Measurements from ENCODE around the gene RBBP8. TPM values are rescaled to one million over a fixed set of nuclear protein-coding genes. Genes with fewer than 3 reads are reported as not detected.

Gene RBBP8
- total RNA-seq, 6 experiments from 2014 or later = 13.9 to 27.0 (median 25.2) TPM

GRCh38 chr18:22961156-22961555 lies 28.0 kb downstream of the RBBP8 start:
- H3K27me3 Mint-ChIP-seq (ENCODE audit: insufficient read depth) = no peaks in the 10 kb centered on the region
- H3K27ac Mint-ChIP-seq = no peak overlapping the region
- no peaks in the 10 kb centered on the region for H3K36me3 Mint-ChIP-seq (ENCODE audit: low read depth)
- DNase-seq = no peak
- TF ChIP-seq CTCF (IDR thresholded peaks at IDR 0.05) = no peak
- H3K4me3 Mint-ChIP-seq = no peak overlapping the region
- no peaks in the 10 kb centered on the region for H3K9me3 Mint-ChIP-seq
- peaks cover 19% of the 10 kb centered on the region for H3K4me1 Mint-ChIP-seq (ENCODE audit: low read depth)

- Mint-ChIP-seq H3K9me3 (no peaks in the 10 kb centered on the region), H3K27ac (no peak overlapping the region), H3K27me3 (ENCODE audit: insufficient read depth) (no peaks in the 10 kb centered on the region), H3K4me1 (ENCODE audit: low read depth) (peaks cover 22% of the 10 kb centered on the region), H3K36me3 (ENCODE audit: low read depth) (no peaks in the 10 kb centered on the region), H3K4me3 (no peak overlapping the region)
- no peak for TF ChIP-seq CTCF (IDR thresholded peaks at IDR 0.05)
- DNase-seq = no peak
Measured at GRCh38 chr18:22962004-22962403, 28.9 kb downstream of the RBBP8 start.

GRCh38 chr18:22964116-22964515 lies 31.0 kb downstream of the RBBP8 start:
- Mint-ChIP-seq H3K9me3 (no peaks in the 10 kb centered on the region), H3K36me3 (ENCODE audit: low read depth) (no peaks in the 10 kb centered on the region), H3K27me3 (ENCODE audit: insufficient read depth) (no peaks in the 10 kb centered on the region), H3K4me1 (ENCODE audit: low read depth) (peaks cover 22% of the 10 kb centered on the region), H3K27ac (peak overlapping the region; percentile 42; the same call in 1 of the 2 replicates), H3K4me3 (no peak overlapping the region)
- no peak for TF ChIP-seq CTCF (IDR thresholded peaks at IDR 0.05)
- DNase-seq = no peak

GRCh38 chr18:22964722-22965121 lies 31.6 kb downstream of the RBBP8 start:
- no peaks in the 10 kb centered on the region for H3K9me3 Mint-ChIP-seq
- peaks cover 22% of the 10 kb centered on the region for H3K4me1 Mint-ChIP-seq (ENCODE audit: low read depth)
- DNase-seq = no peak
- H3K27me3 Mint-ChIP-seq (ENCODE audit: insufficient read depth) = no peaks in the 10 kb centered on the region
- H3K4me3 Mint-ChIP-seq = no peak overlapping the region
- H3K27ac Mint-ChIP-seq = no peak overlapping the region
- H3K36me3 Mint-ChIP-seq (ENCODE audit: low read depth) = no peaks in the 10 kb centered on the region
- TF ChIP-seq CTCF (IDR thresholded peaks at IDR 0.05) = no peak

GRCh38 chr18:22971038-22971437 lies 37.9 kb downstream of the RBBP8 start:
- TF ChIP-seq CTCF (IDR thresholded peaks at IDR 0.05) = no peak
- Mint-ChIP-seq H3K36me3 (ENCODE audit: low read depth) (no peaks in the 10 kb centered on the region), H3K4me1 (ENCODE audit: low read depth) (peaks cover 14% of the 10 kb centered on the region), H3K4me3 (no peak overlapping the region), H3K27me3 (ENCODE audit: insufficient read depth) (no peaks in the 10 kb centered on the region), H3K9me3 (no peaks in the 10 kb centered on the region), H3K27ac (no peak overlapping the region)
- DNase-seq = no peak

- no peak overlapping the region for H3K4me3 Mint-ChIP-seq
- H3K9me3 Mint-ChIP-seq = no peaks in the 10 kb centered on the region
- no peak overlapping the region for H3K27ac Mint-ChIP-seq
- no peaks in the 10 kb centered on the region for H3K27me3 Mint-ChIP-seq (ENCODE audit: insufficient read depth)
- no peaks in the 10 kb centered on the region for H3K36me3 Mint-ChIP-seq (ENCODE audit: low read depth)
- DNase-seq = no peak
- peaks cover 23% of the 10 kb centered on the region for H3K4me1 Mint-ChIP-seq (ENCODE audit: low read depth)
- no peak for TF ChIP-seq CTCF (IDR thresholded peaks at IDR 0.05)
Measured at GRCh38 chr18:22974001-22974400, 40.9 kb downstream of the RBBP8 start.
